ENCODE measurements around the gene OPCML.

GRCh38 chr11:132987936-132988335 is 544.4 kb downstream of the OPCML start:
- TF ChIP-seq CTCF (IDR thresholded peaks at IDR 0.05; ENCODE audit: insufficient read depth, low read length, poor library complexity, severe bottlenecking) (no peak), EZH2phosphoT487 (conservative IDR thresholded peaks at IDR 0.05; ENCODE audit: low read length) (no peak)
